COLO668 (cell line): Measurements from ENCODE around the gene KRT1.
A peak's percentile ranks its signal among the peaks of the same experiment; 100 is the strongest.

Experiments used
- DNase-seq: peaks from one replicate; lab custom pipeline; 2025; ENCODE audit not compliant: unreplicated experiment; lab: John Stamatoyannopoulos, UW

KRT1 gene

DNA sequence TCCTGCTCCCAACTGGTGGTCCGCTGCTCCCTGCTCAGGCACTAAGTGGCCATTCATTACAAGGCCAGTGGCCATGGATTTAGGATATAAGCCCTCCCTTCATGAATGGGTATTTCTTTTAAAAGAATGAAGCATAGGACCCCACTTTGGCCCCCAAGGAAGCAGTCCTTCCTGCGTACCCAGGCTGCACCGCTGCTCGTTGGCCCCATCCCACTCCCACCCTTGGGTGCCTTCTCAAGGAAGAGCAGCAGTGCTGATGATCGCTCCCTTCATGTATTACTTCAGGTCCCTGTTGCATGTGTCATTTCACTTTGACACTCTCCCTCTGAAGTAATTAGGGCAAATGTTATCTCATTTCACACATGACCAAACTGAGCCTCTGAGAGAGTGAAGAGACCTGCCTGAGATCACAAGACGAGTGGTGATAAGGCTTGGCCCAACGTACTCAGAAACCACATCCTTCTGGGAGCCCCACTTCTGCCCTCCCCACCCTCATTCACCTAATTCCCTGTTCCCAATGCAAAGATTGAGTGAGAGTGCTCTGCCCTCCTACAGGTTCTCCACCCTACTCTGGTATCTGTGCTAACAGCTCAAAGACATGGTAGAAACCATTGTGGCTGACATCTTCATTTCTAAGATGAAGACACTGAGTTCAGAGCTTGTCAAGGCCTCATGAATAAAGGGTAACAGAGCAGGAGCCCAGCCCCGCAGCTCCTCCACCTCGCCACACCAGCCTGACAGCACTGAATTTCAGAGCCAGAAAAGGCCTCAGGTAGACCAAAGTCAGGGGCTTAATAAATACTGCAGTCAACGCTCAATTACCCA lies 17.9 kb downstream of the KRT1 start:
- DNase-seq = no peak

DNA sequence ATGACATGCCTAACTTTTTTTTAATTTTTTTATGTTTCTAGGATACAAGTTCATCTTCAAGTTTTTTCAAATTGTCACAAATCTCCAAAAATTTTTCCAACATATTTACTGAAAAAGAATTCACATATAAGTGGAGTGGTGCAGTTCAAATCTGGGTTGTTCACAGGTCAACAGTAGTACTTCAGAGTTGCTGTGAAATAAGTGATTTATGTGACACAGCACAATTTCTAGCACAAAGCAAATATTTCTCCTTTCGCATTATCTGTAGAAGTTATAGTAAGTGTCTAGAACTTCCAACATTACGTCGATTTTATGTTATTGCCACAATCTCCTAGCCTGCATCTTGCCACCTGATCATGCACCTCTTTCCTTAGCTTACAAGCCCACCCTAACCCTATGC lies 18.5 kb downstream of the KRT1 start:
- DNase-seq = no peak

DNA sequence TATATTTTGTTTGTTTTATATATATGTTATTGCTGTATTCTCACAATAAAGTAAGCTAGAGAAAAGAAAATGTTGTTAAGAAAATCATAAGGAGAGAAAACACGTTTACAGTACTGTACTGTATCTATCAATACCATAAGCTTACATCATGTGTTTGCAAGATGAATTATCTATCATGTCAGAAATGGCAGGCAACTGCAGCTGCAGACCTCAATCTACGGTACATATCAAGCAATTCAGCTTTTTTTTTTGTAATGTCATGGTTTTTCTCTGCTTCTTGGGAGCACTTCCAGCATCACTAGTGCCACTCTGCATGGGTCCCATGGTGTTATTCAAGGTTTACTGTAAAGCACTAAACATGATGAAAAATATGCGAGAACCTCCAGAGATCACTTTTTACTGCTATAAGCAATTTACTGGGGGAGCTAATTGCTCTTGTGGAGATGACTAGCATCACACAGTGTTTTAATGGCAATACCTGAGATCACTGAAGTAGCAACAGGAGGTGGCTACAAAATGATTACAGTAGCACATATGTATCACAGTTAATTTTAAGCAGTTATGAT lies 19.2 kb downstream of the KRT1 start:
- DNase-seq = no peak

DNA sequence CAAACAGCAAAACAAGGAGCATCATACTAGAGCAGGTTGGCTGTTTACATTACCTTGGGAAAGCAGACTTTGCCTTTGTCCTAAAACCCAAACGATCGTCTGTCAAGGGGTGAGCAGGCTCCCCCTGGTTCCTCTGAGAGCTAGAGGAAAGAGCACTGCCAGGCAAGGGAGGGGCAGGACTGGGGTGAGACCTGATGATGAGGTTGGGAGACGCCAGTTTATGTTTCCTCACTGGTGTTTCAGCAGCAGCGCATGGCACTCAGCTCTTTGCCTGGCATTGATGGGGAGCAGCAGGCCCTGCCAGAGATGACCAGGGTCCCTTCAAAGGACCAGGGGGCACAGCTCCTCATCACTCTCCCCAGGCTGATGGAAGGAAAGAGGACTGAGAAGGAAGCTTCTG lies 20.3 kb downstream of the KRT1 start:
- DNase-seq = no peak

DNA sequence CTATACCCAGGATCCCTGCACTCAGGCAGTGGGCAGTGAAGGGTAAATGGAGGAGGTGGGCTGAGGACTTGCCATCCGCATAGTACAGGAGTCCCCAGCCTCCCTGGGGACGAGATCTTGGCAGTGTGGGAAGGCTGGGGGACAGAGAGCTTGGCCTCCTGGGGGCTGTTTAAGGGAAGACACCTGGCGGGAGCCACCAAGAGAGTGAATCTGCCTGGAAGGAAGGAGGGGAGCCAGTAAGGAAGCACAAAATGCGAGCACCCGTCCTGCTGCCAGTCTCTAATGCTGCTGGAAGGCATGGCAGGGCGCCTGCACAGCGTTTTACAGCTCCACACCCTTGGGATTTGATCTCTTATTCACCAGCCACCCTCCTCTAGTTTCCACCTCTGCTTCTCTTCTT lies 20.8 kb downstream of the KRT1 start:
- DNase-seq = no peak

DNA sequence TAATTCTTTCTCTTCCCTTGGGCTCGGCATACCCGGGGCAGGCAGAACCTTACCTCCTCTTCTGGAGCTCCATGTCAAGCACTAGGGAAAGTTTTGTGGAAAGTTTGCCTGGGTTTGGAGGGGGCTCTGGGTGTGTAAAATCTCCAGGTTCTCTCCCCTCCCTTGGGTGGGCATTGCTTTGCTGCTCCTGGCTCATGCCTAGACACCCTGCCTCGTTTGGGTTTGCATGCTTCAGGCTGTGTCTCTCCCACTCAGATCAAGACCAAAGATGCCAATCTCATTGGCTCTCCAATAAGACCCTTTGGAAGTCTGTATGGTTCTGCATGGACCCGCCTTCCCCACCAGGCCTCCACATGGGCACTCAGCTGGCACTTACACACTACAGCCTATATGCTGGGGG lies 22.0 kb downstream of the KRT1 start:
- no peak for DNase-seq

DNA sequence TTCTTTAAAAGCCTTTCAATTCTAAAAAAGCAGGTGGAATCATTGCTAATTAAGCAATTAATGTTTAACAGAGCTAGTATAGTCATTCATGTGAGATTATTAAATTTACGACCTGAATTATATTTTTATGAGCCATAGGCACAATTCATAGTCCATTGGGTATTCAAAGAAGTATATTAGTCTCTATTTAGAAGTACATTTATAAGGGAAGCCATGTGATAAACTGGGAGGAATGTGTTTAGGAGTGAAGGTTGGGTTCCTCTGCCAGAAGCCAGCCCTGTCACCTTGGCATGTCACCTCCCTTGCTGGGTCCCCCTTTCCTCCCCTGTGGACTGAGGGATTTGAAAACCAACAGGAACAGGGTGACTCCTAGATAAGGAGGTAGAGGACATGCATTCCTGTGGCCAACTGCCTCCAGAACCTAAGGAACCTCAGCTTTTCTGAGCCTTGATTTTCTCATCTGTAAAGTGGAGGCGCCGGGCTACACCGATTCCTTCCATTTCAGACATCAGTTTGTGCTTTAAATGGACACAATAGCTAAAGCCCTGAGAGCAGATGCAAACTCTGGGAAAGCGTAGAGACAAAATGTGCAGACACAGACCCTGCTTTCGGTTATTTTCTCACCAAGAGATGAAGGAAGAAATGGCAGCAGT lies 22.8 kb downstream of the KRT1 start:
- no peak for DNase-seq

DNA sequence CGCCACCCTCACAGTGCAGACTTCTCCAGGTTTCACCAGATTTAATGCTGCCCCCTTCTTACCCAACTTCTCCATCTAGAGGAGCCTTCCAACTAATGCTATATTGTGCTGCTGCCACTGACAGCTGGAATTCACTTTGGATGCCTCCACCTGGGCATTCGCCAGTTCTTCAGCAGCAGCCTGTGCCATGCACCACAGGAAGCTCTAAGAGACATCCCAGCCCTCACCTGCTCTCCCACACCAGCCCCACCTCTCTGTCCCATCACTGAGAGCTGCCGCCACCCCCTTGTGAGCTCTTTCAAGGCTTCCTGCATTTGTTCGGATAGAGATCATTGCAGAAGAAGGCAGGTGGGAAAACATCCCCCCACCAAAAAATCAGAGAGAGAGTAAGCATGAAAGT lies 23.6 kb downstream of the KRT1 start:
- no peak for DNase-seq

DNA sequence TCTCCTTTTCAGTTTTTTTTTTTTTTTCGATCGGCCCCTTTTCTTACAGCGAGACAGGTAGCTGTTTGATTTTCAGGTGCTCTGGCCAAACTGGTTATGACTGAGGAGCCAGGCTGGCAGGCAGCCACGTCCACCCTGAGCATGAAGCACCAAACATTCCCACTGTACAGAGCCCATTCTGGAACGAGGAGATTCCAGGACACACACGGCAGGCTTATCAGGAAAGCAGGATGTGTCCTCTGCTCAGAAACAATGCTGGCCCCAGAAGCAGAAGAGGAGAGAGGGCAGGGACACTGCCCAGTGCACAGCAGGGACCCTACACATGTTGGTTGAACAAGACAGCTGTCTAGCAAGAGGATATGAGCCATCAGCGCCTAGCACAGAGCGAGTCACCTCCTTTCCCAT lies 24.5 kb downstream of the KRT1 start:
- no peak for DNase-seq

DNA sequence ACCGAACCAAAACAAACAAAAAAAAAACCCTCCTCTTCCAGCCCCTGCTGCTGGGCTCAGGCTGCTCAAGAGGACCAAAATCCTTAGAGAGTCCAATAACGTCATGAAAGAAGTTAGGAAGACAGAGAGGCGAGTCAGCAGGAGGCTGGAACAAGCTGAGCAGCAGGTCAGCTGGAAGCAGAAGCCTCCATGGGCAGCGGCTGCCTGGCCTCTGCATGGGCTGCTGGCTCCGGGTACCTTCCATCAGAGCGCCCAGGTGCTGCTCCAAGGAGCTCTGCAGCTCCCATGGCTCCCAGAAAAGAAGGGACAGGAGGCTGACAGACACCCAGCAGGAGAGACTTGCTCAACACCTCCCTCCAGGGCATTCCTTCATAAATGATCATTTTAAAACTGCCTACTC lies 25.0 kb downstream of the KRT1 start:
- DNase-seq = no peak

DNA sequence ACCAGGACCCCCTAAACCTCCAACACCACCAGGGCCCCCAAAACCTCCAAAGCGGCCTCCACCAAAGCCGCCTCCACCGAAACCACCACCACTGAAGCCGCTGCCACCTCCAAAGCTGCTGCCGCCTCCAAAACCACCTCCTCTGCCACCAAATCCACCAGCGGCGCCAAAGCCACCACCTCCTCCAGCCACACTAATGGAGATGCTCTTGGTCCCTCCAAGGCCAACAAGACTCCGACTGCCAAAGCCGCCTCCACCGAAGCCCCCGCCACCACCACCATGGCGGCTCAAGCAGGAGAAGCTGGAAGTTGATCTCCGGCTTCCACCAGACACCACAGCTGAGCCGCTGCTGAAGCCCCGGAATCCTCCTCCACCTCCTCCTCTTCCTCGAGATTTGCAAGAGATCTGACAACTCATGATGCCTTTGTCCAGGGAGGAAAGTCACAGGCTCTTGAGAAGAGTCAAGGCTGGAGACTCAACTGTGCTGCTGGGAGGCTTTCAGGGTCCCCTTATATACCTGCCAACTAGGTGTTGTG lies 28.4 kb downstream of the KRT1 start, which contains the start of gene KRT2:
Gene KRT2 (minus strand): TSS at position 486 of the 536 bp plus-strand sequence. CDS start 69 bp downstream, at position 417.
- DNase-seq = no peak

DNA sequence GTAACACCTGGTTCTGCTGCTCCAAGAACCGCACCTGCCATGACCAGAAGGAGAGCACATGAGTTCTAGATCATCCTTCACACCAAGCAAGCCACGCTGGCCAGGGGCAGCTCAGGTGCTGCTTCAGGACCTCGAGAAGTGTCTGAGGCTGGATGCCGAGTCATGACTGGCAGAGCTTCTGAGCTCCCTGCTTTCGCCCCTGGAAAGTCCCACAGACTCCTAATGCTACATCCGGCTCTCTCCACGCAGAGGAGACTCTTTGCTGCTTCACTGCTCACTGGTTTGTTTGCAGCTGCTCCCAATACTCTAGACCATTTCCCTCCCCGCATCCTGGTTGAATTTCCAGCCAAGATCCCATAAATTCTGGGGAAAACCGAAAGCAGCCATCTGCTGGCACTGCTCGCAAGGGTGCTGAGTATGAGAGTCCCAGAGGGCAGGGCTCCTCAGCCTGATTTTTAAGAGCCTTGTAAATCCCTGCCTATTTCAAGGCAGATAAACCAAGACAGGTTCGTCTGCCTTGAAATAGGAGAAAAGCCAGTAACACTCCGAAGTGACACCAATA lies 29.6 kb downstream of the KRT1 start:
- DNase-seq = peak; percentile 1

DNA sequence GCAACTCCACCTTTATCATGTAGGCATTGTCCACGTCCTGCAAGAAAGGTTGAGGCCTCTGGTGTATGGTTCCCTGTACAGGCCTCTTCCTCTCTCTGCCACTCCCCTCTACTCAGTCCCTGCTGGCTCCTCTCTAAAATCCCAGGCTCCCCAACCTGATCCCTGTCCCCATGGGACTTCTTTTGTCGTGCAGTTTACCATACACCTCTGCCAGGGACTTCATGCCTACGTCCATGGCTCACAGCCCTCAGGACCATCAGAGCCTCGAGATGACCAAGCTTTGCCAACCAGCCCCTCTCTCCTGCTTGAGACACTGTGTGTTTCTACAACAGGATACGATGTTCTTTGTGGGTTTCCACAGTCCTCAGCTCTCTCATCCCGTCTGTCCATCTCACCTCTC lies 31.1 kb downstream of the KRT1 start:
- DNase-seq = no peak

DNA sequence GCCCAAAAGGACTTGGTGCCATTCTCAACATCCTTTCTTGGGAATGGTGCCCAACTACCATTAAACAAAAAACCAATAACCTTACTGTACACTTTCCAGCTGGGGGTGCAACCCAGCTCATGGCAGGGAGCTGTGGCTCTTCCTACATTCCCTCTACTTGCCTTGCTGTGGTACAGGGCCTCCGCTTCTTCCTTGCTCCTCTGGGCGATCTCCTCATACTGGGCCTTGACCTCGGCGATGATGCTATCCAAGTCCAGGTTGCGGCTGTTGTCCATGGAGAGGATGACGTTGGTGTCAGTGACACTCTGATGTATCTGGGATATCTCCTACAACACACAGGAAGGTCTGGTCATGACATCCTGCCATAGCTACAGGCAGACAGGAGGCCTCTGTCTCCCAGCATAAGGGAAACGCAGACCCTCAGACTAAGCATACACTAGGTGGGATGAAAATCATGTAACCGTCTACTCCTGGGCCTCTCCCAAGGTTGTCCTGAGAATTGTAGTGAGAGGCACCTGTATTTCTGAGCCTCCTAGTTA lies 32.1 kb downstream of the KRT1 start:
- no peak for DNase-seq

DNA sequence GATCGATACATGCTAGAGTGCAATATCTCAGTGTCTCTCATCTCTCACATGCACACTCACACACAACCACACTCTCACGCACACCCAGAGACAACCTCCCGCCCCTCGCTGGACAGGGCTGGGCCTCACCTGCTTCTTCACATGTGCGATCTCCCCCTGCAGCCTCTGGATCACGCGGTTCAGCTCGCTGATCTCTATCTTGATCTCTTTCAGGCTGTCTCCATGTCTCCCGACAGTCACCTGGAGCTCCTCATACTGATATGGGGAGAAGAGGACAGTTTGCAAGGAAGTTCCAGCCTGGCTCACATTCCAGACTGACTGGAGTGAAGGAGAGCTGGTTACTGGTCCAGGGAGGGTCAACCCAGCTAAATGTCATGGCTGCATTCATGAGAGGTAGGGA lies 32.6 kb downstream of the KRT1 start:
- DNase-seq = no peak

DNA sequence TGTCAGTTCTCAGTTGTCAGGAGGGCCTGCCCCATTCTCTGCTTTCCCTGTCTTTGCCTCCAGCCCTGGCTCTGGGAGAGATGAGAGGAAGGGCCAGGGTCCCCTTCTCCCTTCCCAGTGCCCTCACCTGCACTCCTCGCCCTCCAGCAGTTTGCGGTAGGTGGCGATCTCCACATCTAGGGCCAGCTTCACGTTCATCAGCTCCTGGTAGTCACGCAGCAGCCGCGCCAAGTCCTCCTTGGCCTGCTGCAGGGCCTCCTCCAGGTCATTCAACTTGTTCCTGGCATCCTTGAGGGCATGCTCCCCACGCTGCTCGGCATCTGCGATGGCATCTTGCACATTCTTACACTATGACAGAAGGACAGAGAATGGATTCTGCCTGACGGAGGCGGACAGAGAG lies 33.6 kb downstream of the KRT1 start:
- DNase-seq = no peak

DNA sequence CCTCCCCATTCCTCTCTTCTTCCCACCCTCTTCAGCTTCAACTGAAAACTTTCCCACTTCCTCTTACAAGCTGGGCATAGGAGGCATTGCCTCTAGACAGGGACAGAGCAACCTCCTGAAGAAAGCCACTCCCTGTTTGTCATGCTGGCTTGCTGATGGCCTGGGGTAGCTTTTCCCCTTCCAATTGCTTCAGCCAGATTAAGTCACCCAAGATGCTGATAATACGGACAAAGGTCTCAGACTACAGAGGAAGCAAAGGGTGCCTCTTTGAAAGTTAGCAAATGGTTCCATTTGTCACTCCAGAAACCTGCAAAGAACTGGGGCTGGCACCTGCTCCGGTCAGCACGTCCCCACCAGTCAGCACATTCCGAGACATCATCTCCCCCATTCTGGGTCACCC lies 34.2 kb downstream of the KRT1 start:
- DNase-seq = no peak

DNA sequence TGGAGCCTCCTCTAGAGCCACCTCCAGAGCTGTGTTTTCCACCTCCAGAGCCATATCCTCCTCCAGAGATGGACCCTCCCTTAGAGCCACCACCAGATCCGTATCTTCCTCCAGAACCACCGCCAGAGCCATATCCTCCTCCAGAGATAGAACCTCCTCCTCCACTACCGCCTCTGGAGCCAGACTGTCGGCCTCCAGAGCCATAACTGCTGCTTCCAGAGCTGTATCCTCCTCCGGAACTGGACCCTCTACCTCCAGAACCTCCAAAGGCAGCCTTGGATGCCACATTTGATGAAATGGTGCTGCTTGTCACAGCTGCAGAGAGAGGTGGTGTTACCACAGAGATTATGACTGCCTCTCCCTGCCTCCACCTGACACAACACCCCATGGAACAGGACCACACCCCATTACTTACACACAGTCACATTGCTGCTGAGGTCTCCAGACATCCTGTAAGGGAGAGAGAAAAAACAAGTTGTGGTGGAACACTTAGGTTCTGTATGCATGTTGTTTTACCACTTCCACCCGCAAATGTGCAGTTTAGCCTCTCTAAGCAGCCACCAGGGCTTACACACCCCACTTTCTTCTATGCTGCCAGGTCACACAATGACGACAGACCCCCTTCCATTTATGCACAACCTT lies 35.0 kb downstream of the KRT1 start:
- DNase-seq = no peak

DNA sequence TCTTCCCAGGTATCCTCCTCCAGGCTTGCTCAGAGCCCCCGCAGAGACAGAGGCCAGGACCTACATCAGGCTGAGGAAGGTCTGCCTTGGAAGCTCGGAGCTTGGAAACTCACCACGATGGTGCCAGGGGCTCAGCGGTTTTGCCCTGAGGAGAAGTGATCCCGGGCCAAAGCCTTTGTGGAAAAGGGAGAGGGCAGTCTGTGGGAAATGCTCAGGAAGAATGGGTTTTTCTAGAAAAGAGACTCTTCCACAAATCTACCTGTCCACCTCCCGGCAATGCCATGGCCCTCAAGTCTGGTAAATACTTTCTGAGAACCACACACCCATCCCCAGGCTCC lies 36.2 kb downstream of the KRT1 start:
- DNase-seq = no peak

DNA sequence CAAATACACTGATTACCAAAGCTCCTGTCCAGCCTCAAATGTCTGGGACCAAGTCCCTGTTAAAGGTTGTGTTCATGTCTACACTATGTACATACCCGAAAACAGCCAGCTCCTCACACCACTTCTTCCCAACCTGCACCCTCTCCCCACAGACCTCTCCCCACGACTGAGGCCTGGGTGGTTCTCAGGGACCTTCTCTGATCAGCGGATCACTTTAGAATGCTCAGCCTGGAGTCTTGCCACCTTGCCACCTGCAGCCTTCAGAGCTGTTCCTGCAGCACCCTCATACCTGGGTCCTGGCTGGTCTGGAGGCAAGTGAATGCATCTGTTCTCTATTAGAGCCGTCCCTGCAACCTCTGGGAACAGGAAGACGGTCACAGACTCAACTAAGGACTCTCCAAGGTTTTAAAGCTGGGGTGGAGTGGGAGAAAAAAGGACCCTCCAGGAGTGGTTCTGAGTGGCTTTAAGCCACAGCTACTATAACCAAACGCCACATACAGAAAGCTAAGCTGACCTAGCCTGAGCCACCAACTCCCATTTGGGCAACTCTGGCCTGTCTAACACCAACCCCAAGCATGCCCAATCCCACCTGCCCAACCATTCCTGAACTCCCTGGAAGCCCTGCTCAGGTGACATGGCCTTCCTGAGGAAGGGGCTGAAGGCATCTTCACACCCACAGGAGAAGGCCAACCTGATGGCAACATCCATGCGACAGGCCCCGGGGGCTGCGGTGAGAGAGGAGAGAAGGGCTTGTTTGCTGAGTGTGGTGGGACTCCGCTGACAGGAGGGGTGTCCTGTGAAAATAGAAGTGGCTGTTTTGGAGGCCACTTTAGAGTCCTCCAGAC lies 36.8 kb downstream of the KRT1 start:
- no peak for DNase-seq
